K562 (cell line): ENCODE data around the gene CSN3.

Experiments
- CTCF ChIP-seq, 3 experiments: IDR thresholded peaks in 2 of 3; conservative IDR thresholded peaks in 1 of 3; 2 replicates each; pipeline ENCODE4 v1.5.1; 2011 to 2012; ENCODE audit warnings: low read length in 3 of 3, mild to moderate bottlenecking in 3 of 3, control low read depth in 2 of 3, improper control_type of control experiment in 1 of 3, inconsistent platforms in 1 of 3, low read depth in 1 of 3, mixed read lengths in 1 of 3, moderate library complexity in 1 of 3; ENCODE audit not compliant: insufficient read depth in 2 of 3
- HMGN3 ChIP-seq: IDR thresholded peaks from 2 replicates; pipeline ENCODE4 v1.6.1; 2011; ENCODE audit warnings: borderline replicate concordance, low read depth, mild to moderate bottlenecking, mixed read lengths, low read length; ENCODE audit not compliant: insufficient read length; ENCODE audit errors: extremely low read depth
- PHB2 ChIP-seq: fragments of 450-650 bp; IDR thresholded peaks from 2 replicates; pipeline ENCODE4 v1.6.1; 2017; ENCODE audit warnings: low read depth
- POLR2A ChIP-seq: fragments of 450-650 bp; conservative IDR thresholded peaks from 2 replicates; pipeline ENCODE4 v1.6.1; 2016
- ZNF274 ChIP-seq: IDR thresholded peaks from 2 replicates; pipeline ENCODE4 v1.6.1; 2011; ENCODE audit warnings: low read depth, mild to moderate bottlenecking, low read length, moderate library complexity, borderline replicate concordance
- TF ChIP-seq, protein P1 (sequence below): fragments of 250-450 bp; sonication (Bioruptor Pico); IDR thresholded peaks from 2 replicates; pipeline ENCODE4 v1.4.0; 2020; ENCODE audit warnings: mild to moderate bottlenecking, moderate library complexity
- TF ChIP-seq, protein P2 (sequence below): sonication (generic); formaldehyde crosslinking; IDR thresholded peaks from 2 replicates; pipeline ENCODE4 v1.8.1; 2023; ENCODE audit warnings: mild to moderate bottlenecking, missing genetic modification reagents

DNA sequence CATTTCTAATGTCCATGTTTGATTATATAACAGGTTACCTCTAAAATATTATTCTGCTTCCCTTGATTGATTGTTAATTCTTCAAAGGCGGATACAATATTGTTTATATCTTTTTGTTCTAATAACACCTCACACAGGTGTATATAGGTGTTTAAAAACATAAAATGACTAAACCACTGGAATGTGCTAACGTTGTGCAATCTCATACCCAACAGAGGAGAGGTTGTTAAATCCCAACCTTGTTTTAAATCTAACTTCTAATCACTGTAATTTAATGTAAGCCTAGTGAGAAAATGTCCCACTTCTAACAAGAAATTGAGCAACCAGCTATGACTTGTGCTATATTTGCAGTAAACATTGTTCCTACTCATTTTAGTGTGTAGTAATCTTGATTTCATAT, 45.5 kb upstream of the CSN3 start:
- TF ChIP-seq CTCF (IDR thresholded peaks at IDR 0.05 in 2 of 3, conservative IDR thresholded peaks at IDR 0.05 in 1 of 3; ENCODE audit: insufficient read depth in 2 of 3, low read depth in 1 of 3, low read length in 3 of 3): no peak
- TF ChIP-seq ZNF274: no peak
- TF ChIP-seq HMGN3: no peak
- no peak for TF ChIP-seq POLR2A
- TF ChIP-seq, protein P1, sequence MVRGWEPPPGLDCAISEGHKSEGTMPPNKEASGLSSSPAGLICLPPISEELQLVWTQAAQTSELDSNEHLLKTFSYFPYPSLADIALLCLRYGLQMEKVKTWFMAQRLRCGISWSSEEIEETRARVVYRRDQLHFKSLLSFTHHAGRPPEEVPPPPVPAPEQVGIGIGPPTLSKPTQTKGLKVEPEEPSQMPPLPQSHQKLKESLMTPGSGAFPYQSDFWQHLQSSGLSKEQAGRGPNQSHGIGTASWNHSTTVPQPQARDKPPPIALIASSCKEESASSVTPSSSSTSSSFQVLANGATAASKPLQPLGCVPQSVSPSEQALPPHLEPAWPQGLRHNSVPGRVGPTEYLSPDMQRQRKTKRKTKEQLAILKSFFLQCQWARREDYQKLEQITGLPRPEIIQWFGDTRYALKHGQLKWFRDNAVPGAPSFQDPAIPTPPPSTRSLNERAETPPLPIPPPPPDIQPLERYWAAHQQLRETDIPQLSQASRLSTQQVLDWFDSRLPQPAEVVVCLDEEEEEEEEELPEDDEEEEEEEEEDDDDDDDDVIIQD: no peak
- TF ChIP-seq PHB2: no peak
- TF ChIP-seq, protein P2, sequence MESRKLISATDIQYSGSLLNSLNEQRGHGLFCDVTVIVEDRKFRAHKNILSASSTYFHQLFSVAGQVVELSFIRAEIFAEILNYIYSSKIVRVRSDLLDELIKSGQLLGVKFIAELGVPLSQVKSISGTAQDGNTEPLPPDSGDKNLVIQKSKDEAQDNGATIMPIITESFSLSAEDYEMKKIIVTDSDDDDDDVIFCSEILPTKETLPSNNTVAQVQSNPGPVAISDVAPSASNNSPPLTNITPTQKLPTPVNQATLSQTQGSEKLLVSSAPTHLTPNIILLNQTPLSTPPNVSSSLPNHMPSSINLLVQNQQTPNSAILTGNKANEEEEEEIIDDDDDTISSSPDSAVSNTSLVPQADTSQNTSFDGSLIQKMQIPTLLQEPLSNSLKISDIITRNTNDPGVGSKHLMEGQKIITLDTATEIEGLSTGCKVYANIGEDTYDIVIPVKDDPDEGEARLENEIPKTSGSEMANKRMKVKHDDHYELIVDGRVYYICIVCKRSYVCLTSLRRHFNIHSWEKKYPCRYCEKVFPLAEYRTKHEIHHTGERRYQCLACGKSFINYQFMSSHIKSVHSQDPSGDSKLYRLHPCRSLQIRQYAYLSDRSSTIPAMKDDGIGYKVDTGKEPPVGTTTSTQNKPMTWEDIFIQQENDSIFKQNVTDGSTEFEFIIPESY (CRISPR knock-in tag): no peak
